Body of pancreas (tissue), 4 donors: Measurements from ENCODE around the gene CFAP61.

Source experiments
- POLR2A ChIP-seq, 3 donors: fragments of 450-650 bp; IDR thresholded peaks; one replicate each; pipeline ENCODE4 v1.6.1; 2016; ENCODE audit warnings: antibody characterized with exemption in 3 of 3, mild to moderate bottlenecking in 2 of 3
- TF ChIP-seq, protein P1 (sequence below), 7 experiments: fragments of 450-650 bp in 4 of 7; fragments of 200-600 bp in 3 of 7; sonication (generic) in 3 of 7; IDR thresholded peaks; one replicate each; pipeline ENCODE4 v1.5.1; 2016 to 2019; ENCODE audit warnings: antibody characterized with exemption in 7 of 7

GRCh38 chr20:20036756-20037155 lies 15.6 kb upstream of the CFAP61 start:
- TF ChIP-seq, protein P1, sequence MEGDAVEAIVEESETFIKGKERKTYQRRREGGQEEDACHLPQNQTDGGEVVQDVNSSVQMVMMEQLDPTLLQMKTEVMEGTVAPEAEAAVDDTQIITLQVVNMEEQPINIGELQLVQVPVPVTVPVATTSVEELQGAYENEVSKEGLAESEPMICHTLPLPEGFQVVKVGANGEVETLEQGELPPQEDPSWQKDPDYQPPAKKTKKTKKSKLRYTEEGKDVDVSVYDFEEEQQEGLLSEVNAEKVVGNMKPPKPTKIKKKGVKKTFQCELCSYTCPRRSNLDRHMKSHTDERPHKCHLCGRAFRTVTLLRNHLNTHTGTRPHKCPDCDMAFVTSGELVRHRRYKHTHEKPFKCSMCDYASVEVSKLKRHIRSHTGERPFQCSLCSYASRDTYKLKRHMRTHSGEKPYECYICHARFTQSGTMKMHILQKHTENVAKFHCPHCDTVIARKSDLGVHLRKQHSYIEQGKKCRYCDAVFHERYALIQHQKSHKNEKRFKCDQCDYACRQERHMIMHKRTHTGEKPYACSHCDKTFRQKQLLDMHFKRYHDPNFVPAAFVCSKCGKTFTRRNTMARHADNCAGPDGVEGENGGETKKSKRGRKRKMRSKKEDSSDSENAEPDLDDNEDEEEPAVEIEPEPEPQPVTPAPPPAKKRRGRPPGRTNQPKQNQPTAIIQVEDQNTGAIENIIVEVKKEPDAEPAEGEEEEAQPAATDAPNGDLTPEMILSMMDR (IDR thresholded peaks at IDR 0.05), result no peak
- TF ChIP-seq POLR2A (IDR thresholded peaks at IDR 0.05), result no peak
